ENCODE data around the gene C22orf39.

Gene C22orf39

DNA sequence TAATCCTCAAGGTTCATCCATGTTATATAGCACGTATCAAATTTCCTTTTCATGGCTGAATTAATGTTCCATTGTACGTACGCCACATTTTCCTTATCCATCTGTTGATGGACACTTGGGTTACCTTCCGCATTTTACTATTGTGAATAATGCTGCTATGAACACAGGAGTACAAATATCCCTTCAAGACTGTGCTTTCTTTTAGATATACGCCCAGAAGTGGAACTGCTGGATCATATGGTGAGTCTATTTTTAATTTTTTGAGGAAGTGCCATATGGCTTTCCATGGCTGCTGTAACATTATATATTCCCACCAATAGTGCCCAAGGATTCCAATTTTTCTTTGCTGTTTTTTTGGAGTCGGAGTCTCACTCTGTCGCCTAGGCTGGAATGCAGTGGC is 9.2 kb downstream of the C22orf39 start:
- TF ChIP-seq TAF1 (IDR thresholded peaks at IDR 0.05; ENCODE audit: low read depth) (no peak), EP300 (IDR thresholded peaks at IDR 0.05; ENCODE audit: borderline replicate concordance) (no peak), YY1 (IDR thresholded peaks at IDR 0.05; ENCODE audit: low read depth) (no peak), EGR1 (IDR thresholded peaks at IDR 0.05) (no peak)

DNA sequence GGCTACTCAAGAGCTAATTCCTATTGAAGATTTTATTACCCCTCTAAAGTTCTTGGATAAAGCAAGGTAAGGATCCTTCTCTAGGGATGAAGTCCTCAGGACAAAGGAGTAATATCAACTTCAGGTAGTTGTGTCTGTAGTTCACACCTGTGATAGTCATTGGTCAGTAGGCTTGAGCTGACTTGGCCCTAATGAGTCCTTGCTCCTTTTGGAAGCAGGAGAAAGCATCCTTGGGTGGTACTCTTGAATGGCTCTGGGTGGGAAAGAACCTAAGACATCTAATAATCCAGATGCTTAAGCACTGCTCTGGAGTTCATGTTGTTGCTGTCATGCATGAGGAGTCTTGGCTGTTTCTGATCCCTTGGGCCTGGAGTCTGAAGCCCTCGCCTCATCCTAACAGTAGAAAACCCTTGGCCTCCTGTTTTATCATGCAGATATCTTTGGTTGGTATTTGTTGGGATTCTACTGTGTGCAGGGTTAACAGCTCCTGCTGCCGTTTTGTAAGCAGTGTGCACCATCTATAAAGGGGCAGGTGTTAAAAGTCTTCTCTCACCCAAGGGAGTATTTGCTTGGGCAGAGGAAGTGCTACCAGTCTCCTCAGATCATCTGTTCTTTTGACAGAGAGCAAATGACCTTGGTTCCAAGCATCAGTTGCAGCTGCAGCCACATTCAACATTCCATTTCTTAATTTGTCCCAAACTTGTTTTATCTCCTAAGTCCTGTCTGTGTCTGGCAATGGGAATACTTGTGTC is 12.5 kb downstream of the C22orf39 start:
- TF ChIP-seq, protein P1, sequence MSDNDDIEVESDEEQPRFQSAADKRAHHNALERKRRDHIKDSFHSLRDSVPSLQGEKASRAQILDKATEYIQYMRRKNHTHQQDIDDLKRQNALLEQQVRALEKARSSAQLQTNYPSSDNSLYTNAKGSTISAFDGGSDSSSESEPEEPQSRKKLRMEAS (IDR thresholded peaks at IDR 0.05) = no peak
- TF ChIP-seq CREB1 (IDR thresholded peaks at IDR 0.05; ENCODE audit: low read depth) = no peak
- no peak for TF ChIP-seq TEAD4 (IDR thresholded peaks at IDR 0.05)

DNA sequence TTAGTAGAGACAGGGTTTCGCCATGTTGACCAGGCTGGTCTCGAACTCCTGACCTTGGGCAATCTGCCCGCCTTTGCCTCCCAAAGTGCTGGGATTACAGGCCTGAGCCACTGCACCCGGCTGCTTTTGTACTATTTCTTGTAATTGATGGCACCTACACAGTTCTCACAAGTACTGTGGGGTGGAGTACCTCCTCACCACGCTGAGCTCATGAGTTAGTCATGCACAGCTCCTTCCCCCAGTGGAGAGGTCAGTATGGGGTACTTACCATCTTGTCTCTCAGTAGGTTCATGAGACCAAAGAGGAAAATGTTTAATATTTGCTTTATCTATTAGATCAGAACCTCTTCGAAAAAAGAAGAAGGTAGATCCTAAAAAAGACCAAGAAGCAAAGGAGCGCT is 13.1 kb downstream of the C22orf39 start:
- TF ChIP-seq TCF12 (IDR thresholded peaks at IDR 0.05; ENCODE audit: low read depth) (no peak), NFIC (IDR thresholded peaks at IDR 0.05) (no peak), RAD21 (IDR thresholded peaks at IDR 0.05; ENCODE audit: low read depth) (no peak), YY1 (IDR thresholded peaks at IDR 0.05; ENCODE audit: low read depth) (no peak), TAF1 (IDR thresholded peaks at IDR 0.05; ENCODE audit: low read depth) (no peak), TEAD4 (IDR thresholded peaks at IDR 0.05) (no peak), CEBPB (IDR thresholded peaks at IDR 0.05) (no peak), ZBTB7A (IDR thresholded peaks at IDR 0.05; ENCODE audit: low read depth) (no peak), EP300 (IDR thresholded peaks at IDR 0.05; ENCODE audit: borderline replicate concordance) (no peak), CREB1 (IDR thresholded peaks at IDR 0.05; ENCODE audit: low read depth) (no peak), EGR1 (IDR thresholded peaks at IDR 0.05) (no peak), FOXM1 (IDR thresholded peaks at IDR 0.05; ENCODE audit: borderline replicate concordance, low read depth) (no peak)
- TF ChIP-seq, protein P1 (IDR thresholded peaks at IDR 0.05) = no peak
- TF ChIP-seq, protein P2, sequence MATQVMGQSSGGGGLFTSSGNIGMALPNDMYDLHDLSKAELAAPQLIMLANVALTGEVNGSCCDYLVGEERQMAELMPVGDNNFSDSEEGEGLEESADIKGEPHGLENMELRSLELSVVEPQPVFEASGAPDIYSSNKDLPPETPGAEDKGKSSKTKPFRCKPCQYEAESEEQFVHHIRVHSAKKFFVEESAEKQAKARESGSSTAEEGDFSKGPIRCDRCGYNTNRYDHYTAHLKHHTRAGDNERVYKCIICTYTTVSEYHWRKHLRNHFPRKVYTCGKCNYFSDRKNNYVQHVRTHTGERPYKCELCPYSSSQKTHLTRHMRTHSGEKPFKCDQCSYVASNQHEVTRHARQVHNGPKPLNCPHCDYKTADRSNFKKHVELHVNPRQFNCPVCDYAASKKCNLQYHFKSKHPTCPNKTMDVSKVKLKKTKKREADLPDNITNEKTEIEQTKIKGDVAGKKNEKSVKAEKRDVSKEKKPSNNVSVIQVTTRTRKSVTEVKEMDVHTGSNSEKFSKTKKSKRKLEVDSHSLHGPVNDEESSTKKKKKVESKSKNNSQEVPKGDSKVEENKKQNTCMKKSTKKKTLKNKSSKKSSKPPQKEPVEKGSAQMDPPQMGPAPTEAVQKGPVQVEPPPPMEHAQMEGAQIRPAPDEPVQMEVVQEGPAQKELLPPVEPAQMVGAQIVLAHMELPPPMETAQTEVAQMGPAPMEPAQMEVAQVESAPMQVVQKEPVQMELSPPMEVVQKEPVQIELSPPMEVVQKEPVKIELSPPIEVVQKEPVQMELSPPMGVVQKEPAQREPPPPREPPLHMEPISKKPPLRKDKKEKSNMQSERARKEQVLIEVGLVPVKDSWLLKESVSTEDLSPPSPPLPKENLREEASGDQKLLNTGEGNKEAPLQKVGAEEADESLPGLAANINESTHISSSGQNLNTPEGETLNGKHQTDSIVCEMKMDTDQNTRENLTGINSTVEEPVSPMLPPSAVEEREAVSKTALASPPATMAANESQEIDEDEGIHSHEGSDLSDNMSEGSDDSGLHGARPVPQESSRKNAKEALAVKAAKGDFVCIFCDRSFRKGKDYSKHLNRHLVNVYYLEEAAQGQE (IDR thresholded peaks at IDR 0.05; ENCODE audit: low read depth) = no peak
- TF ChIP-seq, protein P3, sequence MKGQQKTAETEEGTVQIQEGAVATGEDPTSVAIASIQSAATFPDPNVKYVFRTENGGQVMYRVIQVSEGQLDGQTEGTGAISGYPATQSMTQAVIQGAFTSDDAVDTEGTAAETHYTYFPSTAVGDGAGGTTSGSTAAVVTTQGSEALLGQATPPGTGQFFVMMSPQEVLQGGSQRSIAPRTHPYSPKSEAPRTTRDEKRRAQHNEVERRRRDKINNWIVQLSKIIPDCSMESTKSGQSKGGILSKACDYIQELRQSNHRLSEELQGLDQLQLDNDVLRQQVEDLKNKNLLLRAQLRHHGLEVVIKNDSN (IDR thresholded peaks at IDR 0.05) = no peak

DNA sequence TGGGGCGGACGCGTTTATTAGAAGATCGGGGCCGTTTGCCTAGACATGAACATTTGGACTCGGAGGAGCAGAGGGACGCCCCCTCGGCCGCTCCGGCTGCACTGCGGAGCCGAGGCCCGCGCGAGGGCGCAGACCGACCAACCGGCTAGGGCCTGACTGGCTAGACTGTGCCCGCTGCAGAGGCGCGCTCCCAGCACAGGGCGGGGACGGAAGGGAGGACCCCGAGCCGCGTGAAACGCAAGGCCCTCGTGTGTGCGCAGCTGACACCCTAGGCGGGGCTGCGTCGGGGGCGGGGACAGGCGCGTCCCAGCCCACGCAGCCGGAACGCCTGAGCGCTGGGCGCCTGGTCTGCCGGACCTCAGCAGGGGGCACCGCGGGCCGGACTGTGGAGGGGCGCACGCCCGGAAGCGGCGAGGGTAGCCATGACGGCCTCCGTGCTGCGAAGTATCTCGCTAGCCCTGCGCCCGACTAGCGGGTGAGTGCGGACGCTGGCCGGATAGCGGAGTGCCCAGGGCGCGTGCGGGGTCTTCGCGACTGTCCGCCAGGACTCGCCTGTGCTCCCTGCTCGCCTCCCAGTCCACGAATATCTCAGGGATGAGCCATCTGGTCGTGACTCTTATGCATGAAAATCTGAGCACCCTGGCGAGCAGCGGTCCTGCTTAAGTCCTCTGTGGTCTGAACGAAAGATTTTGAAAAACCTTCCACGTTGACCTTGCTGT is 15.2 kb downstream of the C22orf39 start, which contains the start of gene MRPL40:
TSS of gene MRPL40 (plus strand) at position 413 of the 719 bp plus-strand sequence. CDS start at position 423, 10 bp downstream.
- TF ChIP-seq CEBPB (IDR thresholded peaks at IDR 0.05) (0 out of 2 replicates have a peak, but pooled peaks have one; percentile 12), TCF12 (IDR thresholded peaks at IDR 0.05; ENCODE audit: low read depth) (peak; percentile 66), YY1 (IDR thresholded peaks at IDR 0.05; ENCODE audit: low read depth) (peak; percentile 92), EP300 (IDR thresholded peaks at IDR 0.05; ENCODE audit: borderline replicate concordance) (no peak), EGR1 (IDR thresholded peaks at IDR 0.05) (peak; percentile 88), TAF1 (IDR thresholded peaks at IDR 0.05; ENCODE audit: low read depth) (peak; percentile 79), ZBTB7A (IDR thresholded peaks at IDR 0.05; ENCODE audit: low read depth) (peak; percentile 47; the same call in 1 of the 2 replicates), TEAD4 (IDR thresholded peaks at IDR 0.05) (peak; percentile 24; the same call in 1 of the 2 replicates), FOXM1 (IDR thresholded peaks at IDR 0.05; ENCODE audit: borderline replicate concordance, low read depth) (no peak), NFIC (IDR thresholded peaks at IDR 0.05) (no peak), RAD21 (IDR thresholded peaks at IDR 0.05; ENCODE audit: low read depth) (peak; percentile 11; the same call in 1 of the 2 replicates), CREB1 (IDR thresholded peaks at IDR 0.05; ENCODE audit: low read depth) (peak; percentile 50; the same call in 1 of the 2 replicates)
- TF ChIP-seq, protein P2 (IDR thresholded peaks at IDR 0.05; ENCODE audit: low read depth) = no peak
- TF ChIP-seq, protein P3 (IDR thresholded peaks at IDR 0.05) = peak; percentile 75
- TF ChIP-seq, protein P1 (IDR thresholded peaks at IDR 0.05) = peak; percentile 91

DNA sequence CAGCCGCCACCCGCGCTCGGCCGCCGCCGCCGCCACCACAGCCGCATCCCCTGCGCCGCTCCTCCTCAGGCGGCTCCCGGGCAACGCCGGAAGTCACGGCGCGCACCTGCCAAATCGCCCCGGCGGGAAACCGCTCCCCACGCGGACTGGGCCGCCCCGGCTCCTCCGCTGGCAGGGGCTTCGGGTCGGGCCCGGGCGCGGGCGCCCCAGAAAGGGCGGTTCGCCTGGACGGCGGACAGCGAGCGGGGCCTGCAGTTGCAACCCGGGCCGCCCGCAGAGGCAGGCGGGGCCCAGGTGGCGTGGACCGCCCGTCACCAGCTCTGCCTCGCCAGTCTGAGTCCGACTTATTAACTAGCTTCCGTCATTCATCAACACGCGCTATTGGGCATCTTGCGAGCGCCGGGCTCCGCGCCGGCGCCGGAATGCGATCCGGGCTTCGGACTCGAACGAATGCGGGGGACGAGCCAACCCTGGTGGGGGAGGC is 15.8 kb downstream of the C22orf39 start, which contains the start of gene HIRA:
TSS of gene HIRA (minus strand) at position 85 of the 484 bp plus-strand sequence. CDS start 257 bp downstream, outside the sequence.
- TF ChIP-seq, protein P1 (IDR thresholded peaks at IDR 0.05) = peak; percentile 31; the same call in 1 of the 2 replicates
- TF ChIP-seq CEBPB (IDR thresholded peaks at IDR 0.05) (no peak), TCF12 (IDR thresholded peaks at IDR 0.05; ENCODE audit: low read depth) (peak; percentile 11; the same call in 1 of the 2 replicates), FOXM1 (IDR thresholded peaks at IDR 0.05; ENCODE audit: borderline replicate concordance, low read depth) (no peak), NFIC (IDR thresholded peaks at IDR 0.05) (peak; percentile 8; the same call in 1 of the 2 replicates), YY1 (IDR thresholded peaks at IDR 0.05; ENCODE audit: low read depth) (peak; percentile 65), TEAD4 (IDR thresholded peaks at IDR 0.05) (peak; percentile 16; the same call in 1 of the 2 replicates), EGR1 (IDR thresholded peaks at IDR 0.05) (peak; percentile 9; the same call in 1 of the 2 replicates), ZBTB7A (IDR thresholded peaks at IDR 0.05; ENCODE audit: low read depth) (no peak; the same call in 1 of the 2 replicates), TAF1 (IDR thresholded peaks at IDR 0.05; ENCODE audit: low read depth) (peak; percentile 71), RAD21 (IDR thresholded peaks at IDR 0.05; ENCODE audit: low read depth) (no peak; the same call in 1 of the 2 replicates), EP300 (IDR thresholded peaks at IDR 0.05; ENCODE audit: borderline replicate concordance) (peak; percentile 35; the same call in 1 of the 2 replicates), CREB1 (IDR thresholded peaks at IDR 0.05; ENCODE audit: low read depth) (no peak)
- TF ChIP-seq, protein P3 (IDR thresholded peaks at IDR 0.05) = peak; percentile 60
- TF ChIP-seq, protein P2 (IDR thresholded peaks at IDR 0.05; ENCODE audit: low read depth) = no peak; the same call in 1 of the 2 replicates

Data from Ishikawa (cell line).